HEK293 (cell line): ENCODE results near the gene PLK5.
"Not testable (repeated sequence)": the region's sequence is repeated elsewhere in the genome, so short reads cannot be mapped to it uniquely, and the experiment has no call there.

ENCODE experiments used
- PRDM1 ChIP-seq: fragments of 450-650 bp; formaldehyde crosslinking; IDR thresholded peaks from 2 replicates; pipeline ENCODE4; 2016; ENCODE audit warnings: missing biosample characterization, missing genetic modification characterization
- SCRT1 ChIP-seq: fragments of 450-650 bp; formaldehyde crosslinking; IDR thresholded peaks from 2 replicates; pipeline ENCODE4 v1.5.1; 2016; ENCODE audit warnings: missing biosample characterization, missing genetic modification characterization, borderline replicate concordance
- ZBTB7A ChIP-seq: fragments of 450-650 bp; formaldehyde crosslinking; IDR thresholded peaks from 2 replicates; pipeline ENCODE4 v1.5.1; 2016; ENCODE audit warnings: low read depth, missing biosample characterization, missing genetic modification characterization
- ZIC2 ChIP-seq: fragments of 450-650 bp; formaldehyde crosslinking; IDR thresholded peaks from 2 replicates; pipeline ENCODE4 v1.5.1; 2016; ENCODE audit warnings: missing biosample characterization, missing genetic modification characterization
- ZNF121 ChIP-seq: fragments of 450-650 bp; formaldehyde crosslinking; IDR thresholded peaks from 2 replicates; pipeline ENCODE4 v1.5.1; 2016; ENCODE audit warnings: missing biosample characterization, missing genetic modification characterization
- ZNF560 ChIP-seq: fragments of 450-650 bp; formaldehyde crosslinking; IDR thresholded peaks from 2 replicates; pipeline ENCODE4 v1.5.1; 2017; ENCODE audit warnings: missing biosample characterization, missing genetic modification characterization, borderline replicate concordance
- ZNF768 ChIP-seq: fragments of 450-650 bp; formaldehyde crosslinking; IDR thresholded peaks from 2 replicates; pipeline ENCODE4 v1.5.1; 2018; ENCODE audit warnings: missing biosample characterization, mild to moderate bottlenecking, missing genetic modification characterization
- ZNF785 ChIP-seq: fragments of 450-650 bp; formaldehyde crosslinking; IDR thresholded peaks from 2 replicates; pipeline ENCODE4 v1.5.1; 2016; ENCODE audit warnings: missing biosample characterization, missing genetic modification characterization
- TF ChIP-seq, protein P1 (sequence below): fragments of 450-650 bp; formaldehyde crosslinking; IDR thresholded peaks from 2 replicates; pipeline ENCODE4 v1.5.1; 2016; ENCODE audit warnings: missing biosample characterization, missing genetic modification characterization
- TF ChIP-seq, protein P2 (sequence below): fragments of 450-650 bp; formaldehyde crosslinking; IDR thresholded peaks from 2 replicates; pipeline ENCODE4 v1.5.1; 2016; ENCODE audit warnings: missing biosample characterization, missing genetic modification characterization

DNA sequence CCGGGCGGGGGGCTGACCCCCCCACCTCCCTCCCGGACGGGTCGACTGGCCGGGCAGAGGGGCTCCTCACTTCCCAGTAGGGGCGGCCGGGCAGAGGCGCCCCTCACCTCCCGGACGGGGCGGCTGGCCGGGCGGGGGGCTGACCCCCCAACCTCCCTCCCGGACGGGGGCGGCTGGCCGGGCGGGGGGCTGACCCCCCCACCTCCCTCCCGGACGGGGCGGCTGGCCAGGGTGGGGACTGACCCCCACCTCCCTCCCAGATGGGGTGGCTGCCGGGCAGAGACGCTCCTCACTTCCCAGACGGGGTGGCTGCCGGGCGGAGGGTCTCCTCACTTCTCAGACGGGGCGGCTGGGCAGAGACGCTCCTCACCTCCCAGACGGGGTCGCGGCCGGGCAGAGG lies 24.6 kb upstream of the PLK5 start:
- not testable (repeated sequence) for TF ChIP-seq ZNF121 (tag by site-specific recombination); ZNF768; ZBTB7A (tag by site-specific recombination); PRDM1 (tag by site-specific recombination); ZNF560 (tag by site-specific recombination); ZIC2 (tag by site-specific recombination); SCRT1 (tag by site-specific recombination); ZNF785
- TF ChIP-seq, protein P1, sequence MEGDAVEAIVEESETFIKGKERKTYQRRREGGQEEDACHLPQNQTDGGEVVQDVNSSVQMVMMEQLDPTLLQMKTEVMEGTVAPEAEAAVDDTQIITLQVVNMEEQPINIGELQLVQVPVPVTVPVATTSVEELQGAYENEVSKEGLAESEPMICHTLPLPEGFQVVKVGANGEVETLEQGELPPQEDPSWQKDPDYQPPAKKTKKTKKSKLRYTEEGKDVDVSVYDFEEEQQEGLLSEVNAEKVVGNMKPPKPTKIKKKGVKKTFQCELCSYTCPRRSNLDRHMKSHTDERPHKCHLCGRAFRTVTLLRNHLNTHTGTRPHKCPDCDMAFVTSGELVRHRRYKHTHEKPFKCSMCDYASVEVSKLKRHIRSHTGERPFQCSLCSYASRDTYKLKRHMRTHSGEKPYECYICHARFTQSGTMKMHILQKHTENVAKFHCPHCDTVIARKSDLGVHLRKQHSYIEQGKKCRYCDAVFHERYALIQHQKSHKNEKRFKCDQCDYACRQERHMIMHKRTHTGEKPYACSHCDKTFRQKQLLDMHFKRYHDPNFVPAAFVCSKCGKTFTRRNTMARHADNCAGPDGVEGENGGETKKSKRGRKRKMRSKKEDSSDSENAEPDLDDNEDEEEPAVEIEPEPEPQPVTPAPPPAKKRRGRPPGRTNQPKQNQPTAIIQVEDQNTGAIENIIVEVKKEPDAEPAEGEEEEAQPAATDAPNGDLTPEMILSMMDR: not testable (repeated sequence)
- TF ChIP-seq, protein P2, sequence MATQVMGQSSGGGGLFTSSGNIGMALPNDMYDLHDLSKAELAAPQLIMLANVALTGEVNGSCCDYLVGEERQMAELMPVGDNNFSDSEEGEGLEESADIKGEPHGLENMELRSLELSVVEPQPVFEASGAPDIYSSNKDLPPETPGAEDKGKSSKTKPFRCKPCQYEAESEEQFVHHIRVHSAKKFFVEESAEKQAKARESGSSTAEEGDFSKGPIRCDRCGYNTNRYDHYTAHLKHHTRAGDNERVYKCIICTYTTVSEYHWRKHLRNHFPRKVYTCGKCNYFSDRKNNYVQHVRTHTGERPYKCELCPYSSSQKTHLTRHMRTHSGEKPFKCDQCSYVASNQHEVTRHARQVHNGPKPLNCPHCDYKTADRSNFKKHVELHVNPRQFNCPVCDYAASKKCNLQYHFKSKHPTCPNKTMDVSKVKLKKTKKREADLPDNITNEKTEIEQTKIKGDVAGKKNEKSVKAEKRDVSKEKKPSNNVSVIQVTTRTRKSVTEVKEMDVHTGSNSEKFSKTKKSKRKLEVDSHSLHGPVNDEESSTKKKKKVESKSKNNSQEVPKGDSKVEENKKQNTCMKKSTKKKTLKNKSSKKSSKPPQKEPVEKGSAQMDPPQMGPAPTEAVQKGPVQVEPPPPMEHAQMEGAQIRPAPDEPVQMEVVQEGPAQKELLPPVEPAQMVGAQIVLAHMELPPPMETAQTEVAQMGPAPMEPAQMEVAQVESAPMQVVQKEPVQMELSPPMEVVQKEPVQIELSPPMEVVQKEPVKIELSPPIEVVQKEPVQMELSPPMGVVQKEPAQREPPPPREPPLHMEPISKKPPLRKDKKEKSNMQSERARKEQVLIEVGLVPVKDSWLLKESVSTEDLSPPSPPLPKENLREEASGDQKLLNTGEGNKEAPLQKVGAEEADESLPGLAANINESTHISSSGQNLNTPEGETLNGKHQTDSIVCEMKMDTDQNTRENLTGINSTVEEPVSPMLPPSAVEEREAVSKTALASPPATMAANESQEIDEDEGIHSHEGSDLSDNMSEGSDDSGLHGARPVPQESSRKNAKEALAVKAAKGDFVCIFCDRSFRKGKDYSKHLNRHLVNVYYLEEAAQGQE (tag by site-specific recombination): not testable (repeated sequence)
